HG03175 (cell line): ENCODE data around the gene NFE2L2.
"Not testable (repeated sequence)": the region's sequence is repeated elsewhere in the genome, so short reads cannot be mapped to it uniquely, and the experiment has no call there.

Experiments
- ATAC-seq: cut with Tn5 transposase; IDR thresholded peaks from one replicate; pipeline ENCODE4 v1.9.1; 2021; ENCODE audit warnings: mild to moderate bottlenecking, moderate library complexity; ENCODE audit not compliant: unreplicated experiment

NFE2L2 gene

DNA sequence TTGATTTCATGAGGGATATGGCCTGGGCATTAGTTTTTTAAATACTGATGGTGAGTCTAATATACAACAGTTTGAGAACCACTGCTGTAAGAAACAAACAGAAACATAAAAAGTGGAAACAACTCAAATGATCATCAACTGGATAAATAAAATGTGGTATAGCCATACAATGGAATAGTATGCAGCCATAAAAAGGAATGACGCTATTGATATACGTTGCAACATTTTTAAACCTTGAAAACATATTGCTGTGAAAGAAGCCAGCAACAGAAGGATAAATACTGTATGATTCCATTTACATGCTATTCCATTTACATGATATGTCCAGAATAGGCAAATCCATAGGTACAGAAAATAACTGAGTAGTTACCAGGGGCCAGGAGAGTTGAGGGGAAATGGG is 6.5 kb downstream of the NFE2L2 start:
- no peak for ATAC-seq

DNA sequence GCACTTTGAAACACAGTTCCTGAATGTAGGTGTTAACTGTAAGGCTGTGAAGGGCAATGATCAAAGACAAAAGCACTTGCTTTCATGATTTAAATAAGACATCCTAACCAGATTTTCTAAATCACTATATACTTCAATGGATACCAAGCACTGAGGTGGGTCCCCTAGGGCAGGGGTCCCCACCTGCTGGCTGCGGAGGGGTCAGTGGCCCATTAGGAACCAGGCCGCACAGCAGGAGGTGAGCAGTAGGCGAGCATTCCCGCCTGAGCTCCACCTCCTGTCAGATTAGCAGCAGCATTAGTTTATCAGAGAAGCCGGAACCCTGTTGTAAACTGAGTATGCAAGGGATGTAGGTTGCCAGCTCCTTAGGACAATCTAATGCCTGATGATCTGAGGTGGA is 7.1 kb downstream of the NFE2L2 start:
- ATAC-seq = no peak

- no peak for ATAC-seq
These were observed 7.8 kb downstream of the NFE2L2 start for GRCh38 chr2:177256695-177257094.

GRCh38 chr2:177256026-177256425 is 8.5 kb downstream of the NFE2L2 start:
- no peak for ATAC-seq

DNA sequence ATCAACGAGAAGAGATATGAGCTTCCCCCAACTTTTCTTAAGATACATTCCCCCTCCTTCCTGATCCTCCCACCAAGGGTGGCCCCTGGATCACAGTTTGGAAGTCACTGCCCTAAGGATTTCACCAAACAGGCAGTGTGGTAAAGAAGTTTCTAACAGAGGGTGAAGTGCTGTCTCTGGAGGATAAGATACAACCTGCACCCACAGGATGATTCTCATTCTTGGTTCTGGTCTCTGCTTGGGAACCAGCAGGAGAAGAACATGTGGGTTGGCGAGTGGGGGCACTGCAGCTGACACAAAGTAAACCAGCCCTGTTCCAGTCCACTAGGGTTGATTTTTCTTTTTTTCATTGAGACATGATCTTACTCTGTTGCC is 9.3 kb downstream of the NFE2L2 start:
- no peak for ATAC-seq

GRCh38 chr2:177254433-177255226 is 9.9 kb downstream of the NFE2L2 start:
- no peak for ATAC-seq

DNA sequence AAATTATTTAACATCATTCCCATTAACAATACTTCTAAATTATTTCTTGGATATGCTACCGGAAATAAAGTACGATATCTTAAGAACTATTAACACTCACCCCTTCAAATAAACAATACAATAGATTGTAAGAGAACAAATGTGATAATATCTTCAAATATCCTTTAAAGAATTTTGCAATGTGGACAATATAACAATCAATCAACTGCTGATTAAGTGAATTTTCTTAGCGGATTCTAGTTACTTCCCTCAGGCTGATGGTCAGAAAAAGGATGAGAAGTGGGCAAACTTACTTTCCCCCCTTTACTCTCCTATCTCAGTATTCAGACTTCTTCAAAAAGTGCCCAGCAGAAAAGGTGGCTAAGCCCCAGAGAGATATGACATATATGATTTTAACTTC is 10.8 kb downstream of the NFE2L2 start:
- ATAC-seq = no peak

GRCh38 chr2:177252808-177253531 is 11.6 kb downstream of the NFE2L2 start:
- no peak for ATAC-seq

DNA sequence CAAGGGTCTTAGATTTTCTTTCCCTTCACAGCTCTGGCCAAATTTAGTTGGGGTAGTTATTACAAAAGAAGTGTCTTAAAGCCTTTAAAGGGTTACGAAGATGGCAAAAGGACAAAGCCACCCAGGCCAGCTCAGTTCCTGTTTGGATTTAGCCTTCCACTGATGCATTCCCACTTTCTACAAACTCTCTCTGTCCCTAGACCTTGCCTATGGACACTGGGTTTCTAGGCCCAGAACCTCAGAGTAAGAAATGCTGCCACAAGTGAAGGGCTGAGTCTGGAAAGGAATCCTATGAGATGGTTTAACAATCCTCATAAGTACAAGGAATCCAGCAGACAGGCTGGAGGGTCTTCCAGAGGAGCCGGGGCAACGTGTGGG is 13.4 kb downstream of the NFE2L2 start:
- no peak for ATAC-seq

DNA sequence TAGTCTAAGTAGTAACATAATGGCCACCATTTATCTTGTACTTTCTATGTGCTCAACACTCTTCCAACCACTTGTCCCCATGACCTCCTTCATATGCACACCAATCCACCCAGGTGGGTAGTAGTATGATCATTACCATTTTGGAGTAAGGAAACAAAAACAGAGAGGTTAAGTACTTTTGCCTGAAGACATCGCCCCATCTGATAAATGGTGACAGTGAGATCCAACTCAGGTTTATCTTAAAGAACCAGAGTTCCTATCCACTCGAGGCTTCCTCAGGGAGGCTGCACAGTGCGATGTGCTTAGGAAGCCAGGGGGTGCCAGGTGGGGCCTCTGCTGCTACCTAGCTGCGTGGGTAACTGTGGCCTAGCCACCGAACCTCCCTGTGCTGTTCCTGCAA is 14.1 kb downstream of the NFE2L2 start:
- no peak for ATAC-seq

GRCh38 chr2:177249038-177249437 is 15.5 kb downstream of the NFE2L2 start:
- ATAC-seq = no peak

- no peak for ATAC-seq
These were observed 16.7 kb downstream of the NFE2L2 start for GRCh38 chr2:177247693-177248262.

- not testable (repeated sequence) for ATAC-seq
These were observed 17.9 kb downstream of the NFE2L2 start for GRCh38 chr2:177246523-177247030.

DNA sequence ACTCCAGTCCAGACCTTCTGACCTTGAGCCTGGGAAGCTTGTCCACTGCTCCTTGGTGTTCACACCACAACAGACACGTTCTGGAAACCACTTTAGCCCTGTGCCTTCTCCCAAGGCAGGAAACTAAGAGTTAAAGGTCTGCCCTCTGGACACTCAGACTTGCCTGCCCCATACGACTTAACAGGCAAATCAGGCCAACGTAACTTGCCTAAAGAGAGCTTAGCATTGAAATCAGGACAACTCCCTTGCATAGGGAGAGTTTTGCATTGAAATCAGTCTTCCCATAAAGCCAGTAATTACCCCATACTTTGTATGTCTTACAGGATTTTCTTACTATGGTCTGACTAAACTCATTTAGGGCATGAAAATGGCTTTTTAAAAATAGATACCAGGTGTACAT is 18.5 kb downstream of the NFE2L2 start:
- ATAC-seq = no peak

- ATAC-seq = no peak
These were observed 19.5 kb downstream of the NFE2L2 start for GRCh38 chr2:177245010-177245422.

GRCh38 chr2:177244244-177244771 is 20.2 kb downstream of the NFE2L2 start:
- ATAC-seq = no peak

DNA sequence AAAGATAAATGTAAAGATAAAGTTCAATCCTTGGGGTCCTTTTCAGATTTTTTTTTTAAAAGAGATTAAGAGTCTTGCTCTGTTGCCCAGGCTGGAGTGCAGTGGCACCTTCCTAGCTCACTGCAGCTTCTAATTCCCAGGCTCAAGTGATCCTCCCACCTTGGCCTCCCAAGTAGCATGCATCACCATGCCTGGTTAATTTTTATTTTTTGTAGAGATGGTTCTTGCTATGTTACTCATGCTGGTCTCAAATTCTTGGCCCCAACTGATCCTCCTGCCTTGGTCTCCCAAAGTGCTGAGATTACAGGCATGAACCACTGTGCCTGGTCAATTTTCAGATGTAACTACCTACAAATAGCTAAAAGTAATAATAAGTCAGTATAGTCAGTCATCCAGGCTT is 21.1 kb downstream of the NFE2L2 start:
- ATAC-seq = no peak

- ATAC-seq = no peak
These were observed 21.5 kb downstream of the NFE2L2 start for GRCh38 chr2:177243073-177243472.

DNA sequence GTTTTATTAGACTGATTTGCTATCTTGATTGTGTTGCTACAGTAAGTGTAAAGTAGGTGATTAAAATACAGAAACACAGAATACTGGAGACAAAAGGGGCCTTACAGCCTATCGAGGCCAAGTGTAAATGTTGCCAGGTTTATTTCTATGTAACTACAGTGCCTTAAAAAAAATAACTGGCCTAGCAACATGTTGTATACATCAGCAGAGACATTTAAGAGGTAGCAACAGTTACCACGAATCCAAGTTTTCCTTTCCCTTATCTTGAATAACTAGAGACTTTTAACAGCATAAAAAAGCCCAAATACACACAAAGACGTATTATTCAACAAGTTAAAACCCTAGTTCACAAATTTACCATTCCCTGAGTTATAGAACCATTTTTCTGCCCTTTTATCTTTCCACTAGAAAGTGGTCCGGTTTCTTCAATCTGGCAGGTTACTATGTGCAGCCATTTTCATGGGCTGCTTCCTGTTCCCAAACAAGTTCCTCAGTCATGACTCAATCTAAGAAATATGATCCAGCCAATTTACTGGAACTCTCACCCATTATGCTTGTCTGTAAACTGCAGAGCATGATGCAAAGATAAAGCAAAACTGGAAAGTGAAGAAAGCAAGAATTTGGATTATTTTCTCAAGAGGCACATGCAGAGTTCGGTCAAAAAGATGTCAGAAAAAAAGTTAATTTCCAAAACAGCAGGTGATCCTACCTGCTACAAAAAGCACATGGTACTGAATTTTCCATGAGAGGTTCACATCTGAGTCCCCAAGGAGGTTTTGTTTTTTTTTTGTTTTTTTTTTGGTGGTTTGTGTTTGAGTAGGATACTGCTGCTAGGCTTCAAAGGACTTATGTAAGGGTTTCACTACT is 22.2 kb downstream of the NFE2L2 start:
- ATAC-seq = no peak

GRCh38 chr2:177241711-177242120 is 22.8 kb downstream of the NFE2L2 start:
- no peak for ATAC-seq
